ENCODE results near the gene TRMT5.

The TRMT5 gene

DNA sequence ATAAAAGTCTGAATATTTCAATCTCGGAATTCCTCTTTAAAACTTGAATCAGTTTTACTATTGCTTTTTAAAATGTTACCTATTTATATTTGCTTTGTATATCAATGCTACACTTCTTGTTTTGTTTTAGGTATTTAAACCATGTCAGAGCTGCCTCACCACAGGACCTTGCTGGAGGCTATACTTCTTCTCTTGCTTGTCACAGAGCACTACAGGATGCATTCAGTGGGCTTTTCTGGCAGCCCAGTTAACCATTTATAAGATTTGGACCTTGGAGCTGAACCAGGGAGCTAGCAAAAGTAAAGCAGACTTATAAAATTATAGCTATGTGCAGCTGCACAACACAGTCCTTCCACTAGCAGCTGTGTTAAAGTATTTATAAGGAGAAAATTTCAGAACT is 12.8 kb downstream of the TRMT5 start:
- ChIA-PET POLR2A (no interaction called here), CTCF (interaction anchor here (1.6 kb wide), 1 partner anchor 13 kb away, joined by 5 read pairs; the partner anchor contains the start of genes SLC38A6 and TRMT5)
- DNase-seq (ENCODE audit: extremely low spot score) = no peak

DNA sequence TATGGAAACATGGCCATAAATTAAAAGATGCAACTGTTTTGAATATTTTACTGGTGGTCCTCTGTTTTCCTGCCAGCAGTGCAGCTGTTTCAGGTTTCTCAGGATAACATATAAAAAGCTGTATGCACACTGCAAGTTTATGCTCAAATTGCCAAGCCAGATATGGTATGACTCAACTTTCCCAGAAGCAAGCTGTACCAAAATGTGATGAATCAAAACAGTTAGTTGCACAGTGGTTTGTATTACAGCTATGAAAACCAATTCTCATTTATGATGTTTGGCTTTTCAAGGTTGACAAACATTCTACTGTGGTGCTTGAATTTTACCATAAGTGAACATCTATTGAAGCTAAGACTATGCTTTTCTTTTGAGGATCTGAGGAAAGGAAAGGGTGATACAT is 15.5 kb downstream of the TRMT5 start:
- ChIA-PET CTCF (no interaction called here), POLR2A (no interaction called here)
- DNase-seq (ENCODE audit: extremely low spot score) = no peak
- TF ChIP-seq, protein P1, sequence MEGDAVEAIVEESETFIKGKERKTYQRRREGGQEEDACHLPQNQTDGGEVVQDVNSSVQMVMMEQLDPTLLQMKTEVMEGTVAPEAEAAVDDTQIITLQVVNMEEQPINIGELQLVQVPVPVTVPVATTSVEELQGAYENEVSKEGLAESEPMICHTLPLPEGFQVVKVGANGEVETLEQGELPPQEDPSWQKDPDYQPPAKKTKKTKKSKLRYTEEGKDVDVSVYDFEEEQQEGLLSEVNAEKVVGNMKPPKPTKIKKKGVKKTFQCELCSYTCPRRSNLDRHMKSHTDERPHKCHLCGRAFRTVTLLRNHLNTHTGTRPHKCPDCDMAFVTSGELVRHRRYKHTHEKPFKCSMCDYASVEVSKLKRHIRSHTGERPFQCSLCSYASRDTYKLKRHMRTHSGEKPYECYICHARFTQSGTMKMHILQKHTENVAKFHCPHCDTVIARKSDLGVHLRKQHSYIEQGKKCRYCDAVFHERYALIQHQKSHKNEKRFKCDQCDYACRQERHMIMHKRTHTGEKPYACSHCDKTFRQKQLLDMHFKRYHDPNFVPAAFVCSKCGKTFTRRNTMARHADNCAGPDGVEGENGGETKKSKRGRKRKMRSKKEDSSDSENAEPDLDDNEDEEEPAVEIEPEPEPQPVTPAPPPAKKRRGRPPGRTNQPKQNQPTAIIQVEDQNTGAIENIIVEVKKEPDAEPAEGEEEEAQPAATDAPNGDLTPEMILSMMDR (IDR thresholded peaks at IDR 0.05; ENCODE audit: control extremely low read depth, extremely low read depth, low read depth, missing control alignments) = no peak

More for the DNA sequence above, 12.8 kb downstream of the TRMT5 start:
- TF ChIP-seq, protein P1 (IDR thresholded peaks at IDR 0.05; ENCODE audit: control extremely low read depth, extremely low read depth, low read depth, missing control alignments) = no peak

DNA sequence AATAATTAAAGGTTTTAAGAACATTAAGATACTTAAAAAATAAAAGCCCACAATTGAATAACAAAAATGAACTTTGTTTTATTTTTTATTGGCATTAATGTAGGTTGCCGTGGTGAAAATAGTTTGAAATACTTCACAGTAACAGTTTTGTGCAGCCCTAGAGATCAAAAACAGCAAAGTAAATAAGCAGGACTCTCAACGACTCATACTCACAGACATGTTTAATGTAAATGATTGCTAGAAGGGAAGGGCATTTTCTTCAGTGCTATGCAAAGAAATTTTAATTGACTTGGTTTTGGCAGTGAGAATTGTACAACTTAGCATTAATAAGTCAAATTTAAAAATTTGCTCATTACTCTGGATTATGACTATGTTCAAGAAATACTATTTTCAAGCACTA is 16.0 kb downstream of the TRMT5 start:
- DNase-seq (ENCODE audit: extremely low spot score) = no peak
- TF ChIP-seq, protein P1 (IDR thresholded peaks at IDR 0.05; ENCODE audit: control extremely low read depth, extremely low read depth, low read depth, missing control alignments) = no peak
- POLR2A ChIA-PET = no interaction called here
- CTCF ChIA-PET = interaction anchor here (1.4 kb wide), 1 partner anchor 14 kb away, joined by 5 read pairs; no protein-coding TSS in a partner anchor

DNA sequence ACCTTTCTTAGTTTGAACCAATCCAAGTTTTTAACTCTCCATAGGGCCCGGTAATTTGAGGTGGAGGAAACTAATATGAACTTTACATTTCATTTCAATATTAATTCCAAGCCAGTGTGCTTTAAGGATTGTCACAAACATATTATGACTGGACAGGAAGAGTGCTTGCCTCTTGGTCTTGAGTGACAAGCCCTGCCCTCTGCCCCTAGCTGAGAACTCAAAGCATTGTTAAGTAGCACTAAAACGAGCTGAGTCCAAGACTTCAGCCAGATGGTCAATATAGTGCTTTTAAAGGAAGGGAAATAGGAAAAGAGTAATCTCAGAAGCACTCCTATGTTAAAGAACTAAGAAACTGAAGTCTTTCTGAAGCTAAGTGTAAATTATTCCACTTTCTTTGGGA is 17.1 kb downstream of the TRMT5 start:
- TF ChIP-seq, protein P1 (IDR thresholded peaks at IDR 0.05; ENCODE audit: control extremely low read depth, extremely low read depth, low read depth, missing control alignments) = no peak
- ChIA-PET POLR2A (no interaction called here), CTCF (interaction anchor here (0.9 to 1.6 kb wide), 5 partner anchors 15 to 39 kb away, joined by 3 to 5 read pairs (median 4); partner anchors contain the start of gene TRMT5)
- no peak for DNase-seq (ENCODE audit: extremely low spot score)

DNA sequence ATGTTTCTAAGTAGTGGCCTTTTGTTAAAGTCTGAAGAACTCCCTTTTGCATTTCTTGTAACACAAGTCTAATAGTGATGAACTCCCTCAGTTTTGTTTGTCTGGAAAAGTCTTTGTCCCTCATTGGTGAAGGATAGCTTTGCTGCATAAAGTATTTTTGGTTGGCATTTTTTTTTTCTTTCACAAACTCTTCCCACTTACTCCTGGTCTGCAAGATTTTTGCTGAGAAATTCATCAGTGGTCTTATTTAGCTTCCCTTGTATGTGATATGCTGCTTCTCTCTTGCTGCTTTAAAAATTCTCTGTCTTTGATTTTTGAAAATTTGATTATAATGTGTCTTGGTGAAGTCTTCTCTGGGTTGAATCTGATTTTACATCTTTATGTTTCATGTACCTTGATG is 22.7 kb downstream of the TRMT5 start:
- ChIA-PET CTCF (no interaction called here), POLR2A (no interaction called here)
- TF ChIP-seq, protein P1 (IDR thresholded peaks at IDR 0.05; ENCODE audit: control extremely low read depth, extremely low read depth, low read depth, missing control alignments) = no peak
- no peak for DNase-seq (ENCODE audit: extremely low spot score)

DNA sequence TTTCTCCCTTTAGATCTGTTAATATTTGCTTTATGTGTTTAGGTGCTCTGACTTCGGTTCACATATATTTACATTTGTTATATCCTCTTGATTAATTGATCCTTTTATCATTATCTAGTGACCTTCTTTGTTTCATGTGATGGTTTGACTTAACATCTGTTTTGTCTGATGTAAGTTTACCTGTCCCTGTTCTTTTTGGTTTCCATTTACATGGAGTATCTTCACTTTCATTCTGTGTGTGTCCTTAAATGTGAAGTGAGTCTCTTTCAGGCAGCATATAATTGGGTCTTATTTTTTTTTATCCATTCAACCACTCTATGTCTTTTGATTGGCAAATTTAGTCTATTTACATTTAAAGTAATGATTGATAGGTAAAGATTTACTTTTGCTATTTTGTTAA is 24.2 kb downstream of the TRMT5 start:
- CTCF ChIA-PET = no interaction called here
- no peak for DNase-seq (ENCODE audit: extremely low spot score)
- POLR2A ChIA-PET = no interaction called here
- TF ChIP-seq, protein P1 (IDR thresholded peaks at IDR 0.05; ENCODE audit: control extremely low read depth, extremely low read depth, low read depth, missing control alignments) = no peak

DNA sequence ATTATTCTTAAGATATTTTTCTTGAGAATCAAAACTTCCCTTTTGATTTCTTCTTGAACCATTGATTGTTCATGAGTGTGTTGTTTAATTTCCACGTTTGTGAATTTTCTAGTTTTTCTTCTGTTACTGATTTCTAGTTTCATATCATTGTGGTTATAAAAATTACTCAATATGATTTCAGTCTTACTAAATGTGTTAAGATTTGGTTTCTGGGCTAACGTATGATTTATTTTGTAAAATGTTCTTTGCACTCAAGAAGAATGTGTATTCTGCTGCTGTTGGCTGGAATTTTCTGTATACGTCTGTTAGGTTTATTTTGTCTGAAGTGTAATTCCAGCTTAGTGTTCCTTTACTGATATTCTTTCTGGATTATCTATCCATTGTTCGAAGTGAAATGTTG is 24.7 kb downstream of the TRMT5 start:
- no peak for DNase-seq (ENCODE audit: extremely low spot score)
- POLR2A ChIA-PET = no interaction called here
- CTCF ChIA-PET = no interaction called here
- TF ChIP-seq, protein P1 (IDR thresholded peaks at IDR 0.05; ENCODE audit: control extremely low read depth, extremely low read depth, low read depth, missing control alignments) = no peak

Measured in GM10248 (cell line).